Suprapubic skin (tissue), 4 donors: ENCODE results near the gene USP17L10. TPM values are rescaled to one million over a fixed set of nuclear protein-coding genes. Genes with fewer than 3 reads are reported as not detected.

Source experiments
- total RNA-seq, 4 donors: library from RNA; depleted of rRNA; stranded (reverse); fragments of >200 nt; gene quantifications; one replicate each; pipeline ENCODE4 v1.1.0, GENCODE V29; 2016

USP17L10 gene
- total RNA-seq, 4 donors from 2014 or later: not detected

Other genes starting within 250 kb of the USP17L10 start
- not detected for gene FAM90A26, start 40.2 kb upstream of the USP17L10 start, total RNA-seq
- not detected for gene USP17L11, start 4.7 kb downstream of the USP17L10 start, total RNA-seq
- gene USP17L12, start 9.5 kb downstream of the USP17L10 start, total RNA-seq: not detected
- not detected for gene USP17L13, start 14.2 kb downstream of the USP17L10 start, total RNA-seq
- not detected for gene USP17L15, start 23.7 kb downstream of the USP17L10 start, total RNA-seq
- gene USP17L17, start 33.2 kb downstream of the USP17L10 start, total RNA-seq: not detected
- not detected for gene USP17L18, start 38.0 kb downstream of the USP17L10 start, total RNA-seq
- gene USP17L19, start 42.7 kb downstream of the USP17L10 start, total RNA-seq: not detected
- gene USP17L20, start 47.5 kb downstream of the USP17L10 start, total RNA-seq: not detected
- not detected for gene USP17L21, start 52.2 kb downstream of the USP17L10 start, total RNA-seq
- gene USP17L22, start 57.0 kb downstream of the USP17L10 start, total RNA-seq: not detected
- gene USP17L24, start 114.5 kb downstream of the USP17L10 start, total RNA-seq: not detected
- gene USP17L25, start 119.3 kb downstream of the USP17L10 start, total RNA-seq: not detected
- gene USP17L26, start 124.0 kb downstream of the USP17L10 start, total RNA-seq: not detected
- not detected for gene USP17L5, start 128.7 kb downstream of the USP17L10 start, total RNA-seq
- gene USP17L27, start 133.5 kb downstream of the USP17L10 start, total RNA-seq: not detected
- gene USP17L28, start 138.2 kb downstream of the USP17L10 start, total RNA-seq: not detected
- not detected for gene USP17L29, start 143.0 kb downstream of the USP17L10 start, total RNA-seq
- not detected for gene USP17L30, start 152.5 kb downstream of the USP17L10 start, total RNA-seq
- not detected for gene DEFB131A, start 233.8 kb downstream of the USP17L10 start, total RNA-seq